ENCODE results near the gene PKNOX2. TPM values are rescaled to one million over a fixed set of nuclear protein-coding genes. Genes with fewer than 3 reads are reported as not detected.

Gene PKNOX2
- polyA plus RNA-seq, 2 of the 4 experiments (the other 2 are of a cell fraction), result not detected

- ChIA-PET POLR2A (no interaction called here), CTCF (no interaction called here)
- FAIRE-seq (no peak), DNase-seq (ENCODE audit: low read depth in 1 of 2, low spot score in 1 of 2) (no peak), ATAC-seq (no peak)
- Histone ChIP-seq H3K4me2 (no peak overlapping the region), H3K27ac (no peak overlapping the region), H3K9me3 (no peaks in the 10 kb centered on the region), H3K4me1 (no peaks in the 10 kb centered on the region), H3K4me3 (no peak overlapping the region)
- no peak for TF ChIP-seq EP300 (IDR thresholded peaks at IDR 0.05)
- TF ChIP-seq FOXS1 (CRISPR knock-in tag; IDR thresholded peaks at IDR 0.05), result no peak
- TF ChIP-seq POLR2AphosphoS2 (conservative IDR thresholded peaks at IDR 0.05; ENCODE audit: low read length), result no peak
- no peak for TF ChIP-seq CTCF (IDR thresholded peaks at IDR 0.05)
- TF ChIP-seq HDAC2 (IDR thresholded peaks at IDR 0.05), result no peak
- TF ChIP-seq GATA3 (IDR thresholded peaks at IDR 0.05; ENCODE audit: borderline replicate concordance), result no peak
- no peak for TF ChIP-seq HOXA7 (CRISPR knock-in tag; IDR thresholded peaks at IDR 0.05)
- TF ChIP-seq TFCP2L1 (CRISPR knock-in tag; IDR thresholded peaks at IDR 0.05), result no peak
- TF ChIP-seq BCL3 (IDR thresholded peaks at IDR 0.05), result no peak
- no peak for TF ChIP-seq EHF (CRISPR knock-in tag; IDR thresholded peaks at IDR 0.05)
- no peak for TF ChIP-seq CHD4 (IDR thresholded peaks at IDR 0.05; ENCODE audit: borderline replicate concordance)
- no peak for TF ChIP-seq HEYL (CRISPR knock-in tag; IDR thresholded peaks at IDR 0.05)
- WGBS (ENCODE audit: missing lambda C conversion rate), result 53% methylated on average over 5 of the region's 5 CpGs
These were observed 129.0 kb downstream of the PKNOX2 start for GRCh38 chr11:125293596-125293995.

- no peak for FAIRE-seq
- TF ChIP-seq GATA3 (IDR thresholded peaks at IDR 0.05; ENCODE audit: borderline replicate concordance) (no peak), PHF8 (IDR thresholded peaks at IDR 0.05; ENCODE audit: borderline replicate concordance, low read depth) (no peak), JUNB (IDR thresholded peaks at IDR 0.05) (no peak), HOXB13 (CRISPR knock-in tag; IDR thresholded peaks at IDR 0.05; ENCODE audit: low read depth) (no peak), EP300 (IDR thresholded peaks at IDR 0.05) (no peak), RARB (CRISPR knock-in tag; IDR thresholded peaks at IDR 0.05) (no peak), FOSB (CRISPR knock-in tag; IDR thresholded peaks at IDR 0.05) (no peak), E2F6 (IDR thresholded peaks at IDR 0.05; ENCODE audit: borderline replicate concordance, low read depth) (no peak), HES2 (IDR thresholded peaks at IDR 0.05) (no peak), RFX5 (IDR thresholded peaks at IDR 0.05) (no peak), RAD21 (conservative IDR thresholded peaks at IDR 0.05 in 1 of 2, IDR thresholded peaks at IDR 0.05 in 1 of 2) (no peak), CEBPB (IDR thresholded peaks at IDR 0.05) (no peak), KDM1A (IDR thresholded peaks at IDR 0.05; ENCODE audit: low read depth) (no peak), ESRRA (IDR thresholded peaks at IDR 0.05; ENCODE audit: borderline replicate concordance, low read length) (no peak), ZSCAN20 (CRISPR knock-in tag; IDR thresholded peaks at IDR 0.05) (no peak), HEYL (CRISPR knock-in tag; IDR thresholded peaks at IDR 0.05) (no peak)
- Histone ChIP-seq H3K4me2 (no peak overlapping the region), H3K9me3 (no peaks in the 10 kb centered on the region), H3K27ac (no peak overlapping the region), H3K4me3 (no peak overlapping the region), H3K4me1 (no peaks in the 10 kb centered on the region)
- ChIA-PET POLR2A (no interaction called here), CTCF (no interaction called here)
- 27% methylated on average over 6 of the region's 6 CpGs for WGBS (ENCODE audit: missing lambda C conversion rate)
- DNase-seq (ENCODE audit: low read depth in 1 of 2, low spot score in 1 of 2), result no peak
- no peak for ATAC-seq
These were observed 131.4 kb downstream of the PKNOX2 start for GRCh38 chr11:125295931-125296330.

All from A549 (cell line).